NOMO-1 (cell line): ENCODE data around the gene SLFNL1.

ENCODE experiments used
- DNase-seq, 2 experiments: peaks; one replicate each; lab custom pipeline; 2025; ENCODE audit not compliant: unreplicated experiment in 2 of 2; lab: John Stamatoyannopoulos, UW

SLFNL1 gene

DNA sequence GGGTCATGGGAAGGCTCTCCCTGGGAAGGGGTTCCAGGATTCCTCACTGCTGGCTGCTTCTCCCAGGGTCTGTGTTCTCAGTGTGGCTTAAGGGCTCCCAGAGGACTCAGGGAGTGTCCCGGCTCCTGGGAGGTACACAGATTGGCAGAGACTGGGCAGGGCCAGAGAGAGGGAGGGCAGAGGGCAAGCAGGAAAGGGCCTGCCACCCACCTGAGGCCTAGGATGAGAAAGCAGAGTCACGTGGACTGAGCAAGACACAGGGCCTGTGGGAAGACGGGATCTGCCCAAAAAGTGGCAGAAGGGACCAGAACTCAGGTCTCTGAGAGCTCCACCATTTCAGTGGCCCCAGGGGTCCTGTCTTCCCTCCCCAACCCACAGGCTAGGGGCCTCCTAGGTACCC, 871 bp downstream of the SLFNL1 start:
- no peak for DNase-seq

DNA sequence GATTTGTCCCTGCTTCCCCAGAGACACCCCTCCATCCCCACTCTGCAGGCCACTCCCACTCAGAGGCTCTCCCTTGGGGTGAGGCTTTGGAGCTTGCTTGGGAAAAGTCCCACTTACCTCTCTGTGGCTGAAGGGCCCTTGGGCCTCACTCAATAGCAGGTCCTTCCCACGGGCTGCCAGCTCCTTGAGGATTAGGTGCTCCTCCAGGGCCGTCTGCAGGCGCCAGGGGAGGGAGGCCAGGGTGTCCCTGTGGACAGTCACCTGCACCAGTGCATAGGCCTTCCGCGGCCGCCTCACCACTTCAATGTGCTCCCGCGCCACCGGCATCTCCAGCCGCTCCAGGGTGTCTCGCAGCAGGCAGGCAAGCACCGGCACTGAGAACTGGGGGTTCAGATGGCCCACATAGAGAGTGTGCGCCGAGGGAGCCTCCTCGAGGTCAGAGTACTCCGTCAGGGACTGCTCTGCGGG, 1.4 kb downstream of the SLFNL1 start:
- no peak for DNase-seq

GRCh38 chr1:41019353-41019745, 2.2 kb downstream of the SLFNL1 start:
- no peak for DNase-seq

- DNase-seq: no peak
Measured at GRCh38 chr1:41018018-41018410, 3.5 kb downstream of the SLFNL1 start.

DNA sequence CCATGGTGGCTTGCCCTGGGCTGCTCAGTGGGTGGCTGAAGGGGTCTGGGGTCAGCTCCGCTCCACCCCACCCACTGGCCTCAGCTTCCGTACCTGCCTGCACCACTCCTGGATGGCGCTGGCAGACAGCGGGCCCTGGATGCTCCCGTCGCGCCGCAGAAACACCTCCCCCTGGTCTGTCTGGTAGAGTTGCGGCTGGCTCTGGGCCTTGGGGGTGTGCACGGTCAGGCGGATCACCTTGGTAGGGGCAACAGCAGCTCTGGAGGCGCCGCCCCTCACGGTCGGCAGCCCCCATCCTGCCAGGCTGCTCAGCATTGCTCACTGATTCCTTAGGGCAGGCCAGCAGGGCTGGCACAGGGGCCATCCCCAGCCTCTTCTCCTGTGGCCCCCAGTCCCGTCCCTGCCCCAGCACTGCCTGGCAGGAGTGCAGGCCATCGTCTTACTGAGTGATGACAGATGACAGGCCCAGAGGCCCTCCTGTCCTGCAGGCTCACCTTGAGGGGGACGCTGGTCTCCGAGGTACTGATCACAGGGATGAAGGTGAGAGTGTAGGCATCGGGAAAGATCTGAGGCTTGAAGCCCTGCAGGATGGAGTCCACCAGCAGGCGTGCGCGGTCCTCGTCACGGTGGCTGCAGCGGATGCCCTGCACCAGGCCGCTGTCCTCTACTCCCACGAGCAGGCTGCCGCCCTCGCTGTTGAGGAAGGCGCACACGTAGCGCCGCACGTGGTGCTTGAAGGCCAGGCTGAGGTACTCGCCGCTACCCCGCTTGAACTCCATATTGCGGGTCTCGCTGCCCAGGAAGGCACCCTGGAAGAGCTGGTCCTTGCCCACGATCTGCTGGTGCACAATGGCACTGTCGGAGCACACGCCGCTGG, 4.1 kb downstream of the SLFNL1 start:
- DNase-seq: no peak

- DNase-seq: no peak
Measured at GRCh38 chr1:41015897-41016470, 5.5 kb downstream of the SLFNL1 start.

GRCh38 chr1:41015281-41015896, 6.1 kb downstream of the SLFNL1 start:
- DNase-seq: no peak

GRCh38 chr1:41014871-41015270, 6.7 kb downstream of the SLFNL1 start:
- no peak for DNase-seq

DNA sequence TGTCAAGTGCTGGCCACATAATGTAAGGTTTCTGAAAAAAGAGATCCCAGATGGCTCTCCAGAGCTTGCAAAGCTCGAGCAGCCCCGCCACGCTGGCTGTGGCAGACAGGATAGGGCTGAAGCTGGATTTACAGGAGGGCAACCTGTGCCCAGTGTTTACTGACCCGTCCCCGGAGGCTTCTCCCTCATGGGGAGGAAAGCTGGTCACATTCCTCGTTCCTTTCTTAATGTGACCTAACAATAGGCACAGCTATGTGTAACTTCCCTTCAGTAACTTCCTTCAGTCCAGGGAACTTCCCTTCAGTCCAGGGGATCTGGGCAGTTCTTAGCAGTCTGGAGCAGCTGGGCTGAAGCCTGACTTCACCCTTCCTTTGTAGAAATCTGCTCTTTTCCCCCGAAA, 7.7 kb downstream of the SLFNL1 start:
- no peak for DNase-seq

GRCh38 chr1:41013024-41013423, 8.5 kb downstream of the SLFNL1 start:
- DNase-seq: no peak

GRCh38 chr1:41010345-41010744, 11.2 kb downstream of the SLFNL1 start:
- no peak for DNase-seq

DNA sequence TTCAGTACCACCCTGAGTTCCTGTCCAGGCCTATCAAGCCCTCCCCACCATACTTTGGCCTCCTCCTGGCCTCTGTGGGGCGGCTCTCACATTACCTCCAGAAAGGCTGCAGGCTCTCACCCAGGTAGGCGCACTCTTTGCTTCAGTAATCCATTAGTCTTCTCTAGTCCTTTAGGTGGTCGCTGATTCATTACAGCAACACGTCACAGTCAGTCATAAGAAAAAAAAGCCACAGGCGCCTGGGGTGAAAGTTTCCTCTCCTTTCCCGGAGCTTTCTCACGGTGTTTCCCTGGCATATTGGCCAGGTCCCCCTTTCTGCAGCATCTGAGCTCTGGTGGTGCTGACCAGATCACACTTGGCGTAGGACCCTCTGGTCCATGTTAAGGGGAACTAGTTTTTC, 12.1 kb downstream of the SLFNL1 start:
- no peak for DNase-seq

DNA sequence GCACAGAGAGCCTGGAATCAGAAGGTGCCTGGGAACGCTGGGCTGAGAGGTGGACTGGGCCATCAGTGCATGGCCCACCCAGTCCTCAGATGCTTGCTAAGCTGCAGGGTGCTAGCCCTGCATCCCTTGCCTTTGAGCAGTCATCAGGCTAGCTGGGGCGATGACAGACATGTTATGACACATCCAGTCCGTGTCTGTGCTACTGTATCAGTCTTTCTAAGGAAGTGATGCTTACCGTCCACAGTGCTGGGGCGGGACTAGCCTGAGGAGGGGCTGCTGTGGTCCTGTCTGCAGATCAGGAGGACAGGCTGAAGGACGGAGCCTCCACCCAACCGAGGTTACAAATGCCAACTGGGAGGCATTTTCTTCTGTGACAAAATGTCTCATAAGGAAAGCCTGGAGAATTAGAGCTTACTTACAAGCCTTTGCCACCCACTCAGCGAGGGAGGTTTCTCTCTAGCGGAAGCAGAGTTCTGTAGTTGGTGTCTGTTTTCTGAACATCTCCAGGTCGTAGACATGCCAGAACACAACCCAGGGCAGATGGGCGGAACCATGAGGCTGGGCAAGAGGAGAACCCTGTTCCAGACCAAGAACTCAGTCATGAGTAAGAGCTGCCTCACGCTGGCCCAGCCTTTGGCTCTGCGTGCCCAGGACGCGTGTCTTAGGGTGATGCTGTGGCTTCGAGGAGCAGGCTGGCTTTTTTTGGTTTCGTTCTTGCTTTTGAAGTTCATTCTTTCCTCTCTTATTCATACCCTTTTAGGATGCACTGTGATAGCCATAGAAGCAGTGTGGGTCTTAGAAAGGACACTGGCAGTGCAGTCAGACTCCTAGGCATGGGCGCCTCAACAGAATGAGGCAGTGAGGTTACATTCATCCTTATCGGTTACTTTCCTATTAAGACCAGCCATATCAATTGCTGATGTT, 14.3 kb downstream of the SLFNL1 start:
- DNase-seq: no peak

GRCh38 chr1:41005876-41006275, 15.6 kb downstream of the SLFNL1 start:
- DNase-seq: no peak

GRCh38 chr1:41003640-41004220, 17.8 kb downstream of the SLFNL1 start:
- peak; percentile 30 to 44 for DNase-seq

- DNase-seq: no peak
Measured at GRCh38 chr1:41003127-41003639, 18.3 kb downstream of the SLFNL1 start.

- DNase-seq: no peak
Measured at GRCh38 chr1:40998668-40999067, 22.9 kb downstream of the SLFNL1 start.

DNA sequence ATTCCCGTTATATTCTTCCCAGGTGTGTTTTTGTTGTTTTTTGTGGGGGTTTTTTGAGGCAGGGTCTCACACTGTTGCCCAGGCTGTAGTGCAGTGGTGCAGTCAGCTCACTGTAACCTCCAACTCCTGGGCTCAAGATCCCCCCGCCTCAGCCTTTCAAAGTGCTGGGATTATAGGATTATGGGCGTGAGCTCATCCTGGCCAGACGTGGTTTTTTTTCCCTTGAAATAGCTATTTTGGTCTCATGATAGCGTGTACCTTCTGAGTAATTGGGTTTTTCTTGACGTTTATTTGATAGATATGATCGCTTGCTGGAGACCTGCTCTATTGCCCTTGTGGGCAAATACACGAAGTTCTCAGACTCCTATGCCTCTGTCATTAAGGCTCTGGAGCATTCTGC, 24.4 kb downstream of the SLFNL1 start:
- DNase-seq: no peak

DNA sequence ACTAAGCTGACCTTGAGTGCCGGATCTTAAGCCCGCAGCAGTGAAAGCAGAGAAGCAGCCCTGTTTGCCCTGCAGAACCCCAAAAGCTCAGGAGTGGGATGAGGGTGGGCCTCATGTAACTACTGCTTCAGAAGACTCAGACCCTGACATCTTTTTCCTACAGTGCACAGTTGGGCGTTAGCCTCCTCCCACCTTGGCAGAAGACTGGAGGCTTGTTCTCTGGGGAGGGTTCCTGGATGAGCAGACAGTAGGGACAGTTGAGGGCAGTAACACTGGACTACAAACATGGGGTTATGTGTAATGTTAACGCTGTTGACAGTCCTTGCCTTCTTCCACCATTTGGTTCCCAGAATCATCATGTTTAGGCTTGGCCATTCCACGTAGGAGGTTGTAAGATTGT, 32.5 kb downstream of the SLFNL1 start:
- DNase-seq: no peak

- no peak for DNase-seq
Measured at GRCh38 chr1:40988280-40988679, 33.2 kb downstream of the SLFNL1 start.
